Panc1 (cell line): ENCODE data around the gene RBPMS2. TPM values are rescaled to one million over a fixed set of nuclear protein-coding genes. Genes with fewer than 3 reads are reported as not detected.

Experiments
- ATAC-seq: fragments of 200-7000 bp; cut with Tn5 transposase; 2 replicates; pipeline ENCODE4 v1.9.1; 2020; ENCODE audit warnings: mild to moderate bottlenecking, moderate library complexity
- BruUV-seq: library from RNA; stranded (reverse); fragments of 400-500 nt; replicated peaks from 2 replicates; lab custom pipeline; 2021; lab: Mats Ljungman, UMichigan
- CTCF ChIA-PET: fragments of 300-600 bp; sonication (Branson Sonifier 250); formaldehyde crosslinking; loops from one replicate; lab custom pipeline; 2022; ENCODE audit warnings: antibody characterized with exemption; lab: Charles Lee
- POLR2A ChIA-PET: fragments of 300-600 bp; sonication (Branson Sonifier 250); formaldehyde crosslinking; loops from one replicate; lab custom pipeline; 2022; ENCODE audit warnings: antibody characterized with exemption; lab: Charles Lee
- DNase-seq: peaks from one replicate; pipeline ENCODE4 v3.0.0-alpha.2; 2010; ENCODE audit warnings: low read depth, low spot score
- H3K27ac ChIP-seq: 2 replicates; pipeline ENCODE4 v1.5.1; 2011; ENCODE audit warnings: mild to moderate bottlenecking, low read length, inconsistent platforms
- H3K27me3 ChIP-seq: fragments of 200-500 bp; sonication (Bioruptor generic); 2 replicates; pipeline ENCODE4 v1.6.0; 2014; ENCODE audit warnings: low read length, inconsistent platforms; ENCODE audit not compliant: control insufficient read depth, insufficient read depth
- H3K36me3 ChIP-seq: fragments of 200-500 bp; sonication (Bioruptor generic); 2 replicates; pipeline ENCODE4 v1.5.1; 2014; ENCODE audit warnings: inconsistent platforms, mild to moderate bottlenecking, low read length, moderate library complexity; ENCODE audit not compliant: control insufficient read depth, insufficient read depth
- H3K4me1 ChIP-seq: 2 replicates; pipeline ENCODE4 v1.5.1; 2011; ENCODE audit warnings: inconsistent platforms, mild to moderate bottlenecking, low read length, moderate library complexity; ENCODE audit not compliant: control insufficient read depth, insufficient read depth
- H3K4me3 ChIP-seq, 2 experiments: 2 replicates each; pipeline ENCODE4 v1.5.1; 2011 to 2012; ENCODE audit warnings: low read depth in 2 of 2, low read length in 2 of 2, mild to moderate bottlenecking in 2 of 2, inconsistent platforms in 1 of 2, moderate library complexity in 1 of 2
- H3K9me3 ChIP-seq: fragments of 200-500 bp; sonication (Bioruptor generic); 2 replicates; pipeline ENCODE4 v1.5.1; 2014; ENCODE audit warnings: low read depth, mild to moderate bottlenecking, inconsistent platforms, low read length, moderate library complexity; ENCODE audit not compliant: control insufficient read depth, insufficient read depth
- CTCF ChIP-seq: fragments of 450-650 bp; IDR thresholded peaks from 2 replicates; pipeline ENCODE4 v1.5.1; 2017; ENCODE audit warnings: mild to moderate bottlenecking
- POLR2AphosphoS5 ChIP-seq: IDR thresholded peaks from 2 replicates; pipeline ENCODE4 v1.6.1; 2012; ENCODE audit warnings: mild to moderate bottlenecking, low read depth, low read length, moderate library complexity
- REST ChIP-seq, 2 experiments: IDR thresholded peaks; 2 replicates each; pipeline ENCODE4 v1.6.1; 2011 to 2012; ENCODE audit warnings: low read depth in 2 of 2, control low read depth in 1 of 2, low read length in 1 of 2, mild to moderate bottlenecking in 1 of 2, moderate library complexity in 1 of 2; ENCODE audit not compliant: insufficient read depth in 1 of 2
- SIN3A ChIP-seq: IDR thresholded peaks from 2 replicates; pipeline ENCODE4 v1.6.1; 2012; ENCODE audit warnings: low read depth, mild to moderate bottlenecking, low read length, moderate library complexity, borderline replicate concordance; ENCODE audit not compliant: insufficient read depth
- TCF7L2 ChIP-seq: IDR thresholded peaks from 2 replicates; pipeline ENCODE4 v1.6.1; 2011; ENCODE audit warnings: mild to moderate bottlenecking, low read depth, low read length, inconsistent platforms
- in situ Hi-C: cut with HindIII; loops from 2 replicates; pipeline ENCODE4 v1.10.0; 2016; ENCODE audit warnings: low sequenced_read_pairs, low pct_unique_long_range_greater_than_20kb
- intact Hi-C: fragments of 100-400 bp; cut with micrococcal nuclease; formaldehyde crosslinking; loops from one replicate; pipeline ENCODE4 v1.10.0; 2022; ENCODE audit not compliant: unreplicated experiment
- total RNA-seq: library from RNA; stranded (reverse); gene quantifications from one replicate; pipeline ENCODE4 v1.2.1, GENCODE V29; 2021; ENCODE audit not compliant: unreplicated experiment

RBPMS2 gene
- total RNA-seq, 1 experiment from 2014 or later = 33.7 TPM

- Histone ChIP-seq H3K36me3 (no peaks in the 10 kb centered on the region), H3K27me3 (no peaks in the 10 kb centered on the region), H3K4me3 (no peak overlapping the region), H3K27ac (no peak overlapping the region), H3K4me1 (no peaks in the 10 kb centered on the region), H3K9me3 (no peaks in the 10 kb centered on the region)
- in situ Hi-C loops = no loop called here
- DNase-seq (no peak), ATAC-seq (no peak)
- ChIA-PET POLR2A (interaction anchor here (0.6 kb wide), 1 partner anchor 90 kb away, joined by 6 read pairs; no protein-coding TSS in a partner anchor), CTCF (interaction anchor here (0.7 kb wide), 1 partner anchor 199 kb away, joined by 3 read pairs; no protein-coding TSS in a partner anchor)
- no TSS peak for BruUV-seq
- intact Hi-C loops = no loop called here
- TF ChIP-seq TCF7L2 (no peak), CTCF (no peak), REST (IDR thresholded peaks at IDR 0.05; ENCODE audit: insufficient read depth in 1 of 2, low read depth in 2 of 2, low read length in 1 of 2) (no peak), SIN3A (no peak), POLR2AphosphoS5 (no peak)
Observed at GRCh38 chr15:64712353-64712752, 63.0 kb downstream of the RBPMS2 start.

GRCh38 chr15:64710676-64711428 is 64.5 kb downstream of the RBPMS2 start:
- H3K9me3 ChIP-seq = no peaks in the 10 kb centered on the region
- intact Hi-C loops (no loop called here), in situ Hi-C loops (no loop called here)
- no TSS peak for BruUV-seq
- TF ChIP-seq CTCF (no peak), TCF7L2 (no peak), SIN3A (no peak), REST (IDR thresholded peaks at IDR 0.05; ENCODE audit: insufficient read depth in 1 of 2, low read depth in 2 of 2, low read length in 1 of 2) (no peak), POLR2AphosphoS5 (no peak)
- no peaks in the 10 kb centered on the region for H3K4me1 ChIP-seq
- CTCF ChIA-PET = interaction anchor here (1.1 kb wide), 1 partner anchor 98 kb away, joined by 6 read pairs; no protein-coding TSS in a partner anchor
- no peak overlapping the region for H3K4me3 ChIP-seq
- DNase-seq (no peak), ATAC-seq (no peak)
- no peaks in the 10 kb centered on the region for H3K27me3 ChIP-seq
- H3K27ac ChIP-seq = no peak overlapping the region
- H3K36me3 ChIP-seq = no peaks in the 10 kb centered on the region
- POLR2A ChIA-PET = no interaction called here
